Forelimb muscle (tissue), 1 donor: Measurements from ENCODE around the gene HTT. TPM values are rescaled to one million over a fixed set of nuclear protein-coding genes. Genes with fewer than 3 reads are reported as not detected.

Experiments
- DNase-seq: peaks from one replicate; pipeline ENCODE4 v3.0.0-alpha.2; 2013; ENCODE audit warnings: low read depth
- polyA plus RNA-seq: library from polyadenylated mRNA; unstranded; fragments of 120-200 nt; gene quantifications from one replicate; pipeline ENCODE4 v1.2.1, GENCODE V29; 2013; ENCODE audit not compliant: insufficient read length

Gene HTT
- polyA plus RNA-seq, 1 donor = 21.1 TPM

DNA sequence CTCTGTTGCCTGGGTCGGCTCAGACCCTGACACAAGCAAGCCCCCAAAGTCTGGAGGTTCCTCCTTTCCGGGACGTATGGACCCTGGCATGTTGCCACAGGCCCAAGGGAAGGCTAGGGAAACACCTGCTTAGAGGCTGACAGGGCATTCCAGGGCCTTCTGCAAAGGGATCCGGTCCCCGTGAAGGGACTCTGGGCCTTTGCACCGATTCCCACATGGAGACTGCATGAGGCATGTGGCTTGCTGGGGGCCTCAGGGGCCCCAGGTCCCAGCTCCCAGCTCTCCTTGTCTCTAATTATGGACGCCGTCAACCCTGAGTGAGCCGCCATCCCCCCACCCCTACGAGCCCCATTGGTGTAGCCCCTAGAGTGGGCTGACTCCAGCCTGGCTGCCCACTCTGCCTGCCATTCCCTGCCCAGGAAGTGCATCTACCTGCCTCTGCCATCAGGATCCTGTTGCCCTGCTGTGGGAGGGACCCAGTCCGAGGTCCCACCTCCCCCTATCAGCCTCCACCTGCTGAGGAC, 214.2 kb downstream of the HTT start:
- no peak for DNase-seq

DNA sequence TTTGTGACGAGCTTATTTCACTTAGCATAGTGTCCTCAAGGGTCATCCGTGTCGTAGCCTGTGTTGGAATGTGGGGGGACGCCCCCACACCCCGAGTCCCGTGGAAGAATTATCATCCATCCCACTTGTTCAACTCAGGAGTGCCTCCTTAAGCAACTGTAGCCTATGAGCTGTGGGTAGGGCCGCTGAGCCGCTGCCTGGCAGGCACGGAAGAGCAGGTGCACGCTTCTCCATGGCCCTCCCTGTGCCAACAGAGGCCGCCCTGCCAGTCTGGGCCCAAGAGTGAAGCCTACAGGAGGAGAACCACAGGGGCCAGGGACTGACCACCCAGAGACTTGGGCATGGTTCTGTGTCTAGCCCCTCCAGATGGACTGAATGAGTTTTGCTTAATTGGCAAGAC, 216.0 kb downstream of the HTT start:
- no peak for DNase-seq

DNA sequence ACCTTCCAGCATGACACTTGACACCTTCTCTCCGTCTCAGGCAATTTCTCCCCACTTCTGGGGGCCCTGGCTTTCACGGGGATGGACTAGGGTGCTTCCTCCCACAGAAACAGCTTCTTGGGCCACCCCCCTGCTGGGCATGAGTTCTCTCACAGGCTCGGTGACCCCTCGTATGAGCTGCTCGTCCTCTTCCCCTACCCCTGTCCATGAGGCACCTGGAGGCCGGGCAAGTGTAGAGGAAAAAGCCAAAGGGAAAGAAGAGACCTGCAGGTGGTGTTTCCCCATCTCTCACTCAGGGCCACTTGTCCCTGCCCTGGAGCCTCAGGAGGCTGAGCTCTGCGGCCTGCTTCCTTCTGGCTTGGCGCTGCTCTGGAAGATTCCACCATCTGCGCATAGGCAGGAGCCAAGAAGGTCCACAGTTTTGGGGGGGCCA, 216.4 kb downstream of the HTT start:
- no peak for DNase-seq

DNA sequence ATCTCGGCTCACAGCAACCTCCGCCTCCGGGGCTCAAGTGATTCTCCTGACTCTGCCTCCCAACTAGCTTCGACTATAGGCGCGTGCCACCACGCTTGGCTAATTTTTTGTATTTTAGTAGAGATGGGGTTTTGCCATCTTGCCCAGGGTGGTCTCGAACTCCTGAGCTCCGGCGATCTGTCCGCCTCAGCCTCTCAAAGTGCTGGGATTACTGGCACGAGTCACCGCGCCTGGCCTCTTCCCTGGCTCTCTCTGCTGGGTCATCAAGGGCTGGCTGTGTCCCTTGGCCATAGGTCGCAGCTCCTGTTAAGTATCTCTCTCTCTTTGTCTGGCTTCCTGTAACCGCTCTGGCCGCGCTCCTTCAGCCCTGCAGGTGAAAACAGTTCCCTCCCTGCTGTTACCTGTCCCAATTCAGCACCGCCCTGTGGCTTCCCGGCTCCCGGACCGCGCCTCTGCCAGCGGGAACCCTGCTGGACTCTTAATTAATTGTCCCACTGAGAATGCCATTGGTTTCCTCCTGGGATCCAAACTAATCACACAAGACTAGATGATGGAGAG, 217.0 kb downstream of the HTT start:
- no peak for DNase-seq

DNA sequence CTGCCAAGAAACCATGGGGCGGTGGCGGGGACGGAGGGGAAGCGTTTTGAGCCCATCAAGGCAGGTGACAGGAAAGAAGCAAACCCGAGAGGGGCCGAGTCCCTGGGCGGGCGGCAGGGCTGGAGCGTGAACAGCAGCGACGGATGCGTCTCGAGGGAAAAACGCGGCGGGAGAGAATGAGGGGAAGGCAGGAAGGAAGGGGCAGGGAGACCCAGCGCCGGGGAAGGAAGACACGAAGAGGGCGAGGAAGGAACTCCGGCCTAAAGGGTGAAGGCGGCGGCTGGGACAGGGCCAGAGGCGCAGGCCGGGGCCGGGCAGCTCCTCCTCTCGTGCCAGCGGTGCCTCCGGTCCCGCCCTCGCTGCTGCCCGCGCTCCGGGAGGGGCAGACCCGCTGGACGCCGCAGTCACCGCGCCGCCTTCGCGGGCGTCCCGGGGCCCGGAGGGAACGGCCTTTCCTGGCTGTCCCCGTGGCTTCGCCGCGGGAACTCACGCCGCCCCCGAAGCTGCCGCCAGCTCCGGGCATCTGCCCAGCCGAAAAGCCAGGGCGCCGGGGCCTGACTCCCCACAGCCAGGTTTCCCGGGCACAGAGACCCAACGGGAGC, 217.6 kb downstream of the HTT start:
- no peak for DNase-seq

DNA sequence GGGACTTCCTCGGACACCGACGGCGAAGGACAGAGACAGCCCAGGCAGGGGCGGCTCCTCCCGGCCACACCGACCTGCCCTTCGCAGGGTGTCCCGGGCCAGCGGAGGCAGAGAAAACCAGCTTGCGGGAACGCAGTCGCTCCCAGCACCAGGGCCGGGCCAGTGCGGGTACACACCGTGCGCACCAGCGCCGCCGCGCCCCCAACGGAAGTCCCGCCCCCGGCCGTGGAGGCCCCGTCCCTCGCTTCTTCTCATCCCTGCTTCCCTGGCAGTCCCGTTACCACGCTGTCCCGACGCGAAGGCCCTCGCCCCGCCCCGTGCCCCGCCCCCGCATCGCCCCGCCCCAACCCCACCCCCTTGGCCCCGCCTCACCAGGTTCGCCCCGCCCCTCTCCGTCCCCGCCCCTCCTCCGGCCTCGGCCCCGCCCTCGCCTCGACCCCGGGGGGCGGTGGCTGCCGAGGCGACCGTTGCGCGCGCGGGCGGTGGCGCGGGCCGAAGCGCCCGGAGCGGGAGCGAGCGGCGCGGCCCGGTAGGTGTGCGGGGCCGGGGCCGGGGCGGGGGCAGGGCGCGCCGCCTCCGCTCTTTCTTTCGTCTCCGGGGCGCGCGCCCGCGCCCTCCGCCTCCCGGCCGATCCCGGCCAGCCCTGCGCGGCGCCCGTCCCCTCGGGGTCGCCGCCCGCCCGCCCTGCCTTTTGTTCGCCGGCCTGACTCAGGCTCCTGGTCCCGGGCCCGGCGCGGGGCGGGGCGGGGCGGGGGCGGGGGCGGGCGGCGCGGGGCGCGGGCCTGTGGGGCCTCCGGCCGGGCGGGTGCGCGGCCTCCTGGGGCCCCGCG, 218.3 kb downstream of the HTT start, which contains the start of gene RGS12:
Gene RGS12, plus strand, starts transcription at position 451 of the 830 bp plus-strand sequence. CDS start 23,150 bp downstream, outside the sequence.
- DNase-seq = peak; percentile 72

Other genes starting within 250 kb of the HTT start
- gene ADD1, start 230.8 kb upstream of the HTT start, polyA plus RNA-seq = 163 TPM
- 26.7 TPM for gene NOP14, start 111.3 kb upstream of the HTT start, polyA plus RNA-seq
- 12.0 TPM for gene GRK4, start 111.1 kb upstream of the HTT start, polyA plus RNA-seq
- not detected for gene HTT-AS, start 143 bp upstream of the HTT start, polyA plus RNA-seq
- 1.2 TPM for gene MSANTD1, start 174.5 kb downstream of the HTT start, polyA plus RNA-seq
- gene RGS12, start 218.3 kb downstream of the HTT start, polyA plus RNA-seq = 34.8 TPM